Lower leg skin (tissue), 3 donors: ENCODE data around the gene RMI2.

Source experiments
- POLR2A ChIP-seq, 2 donors: fragments of 450-650 bp; IDR thresholded peaks; one replicate each; pipeline ENCODE4 v1.6.1; 2016 to 2017; ENCODE audit warnings: antibody characterized with exemption in 2 of 2, mild to moderate bottlenecking in 1 of 2, moderate library complexity in 1 of 2
- TF ChIP-seq, protein P1 (sequence below), 3 donors: fragments of 450-650 bp; IDR thresholded peaks; one replicate each; pipeline ENCODE4 v1.5.1; 2016; ENCODE audit warnings: antibody characterized with exemption in 3 of 3, mild to moderate bottlenecking in 3 of 3, moderate library complexity in 2 of 3

DNA sequence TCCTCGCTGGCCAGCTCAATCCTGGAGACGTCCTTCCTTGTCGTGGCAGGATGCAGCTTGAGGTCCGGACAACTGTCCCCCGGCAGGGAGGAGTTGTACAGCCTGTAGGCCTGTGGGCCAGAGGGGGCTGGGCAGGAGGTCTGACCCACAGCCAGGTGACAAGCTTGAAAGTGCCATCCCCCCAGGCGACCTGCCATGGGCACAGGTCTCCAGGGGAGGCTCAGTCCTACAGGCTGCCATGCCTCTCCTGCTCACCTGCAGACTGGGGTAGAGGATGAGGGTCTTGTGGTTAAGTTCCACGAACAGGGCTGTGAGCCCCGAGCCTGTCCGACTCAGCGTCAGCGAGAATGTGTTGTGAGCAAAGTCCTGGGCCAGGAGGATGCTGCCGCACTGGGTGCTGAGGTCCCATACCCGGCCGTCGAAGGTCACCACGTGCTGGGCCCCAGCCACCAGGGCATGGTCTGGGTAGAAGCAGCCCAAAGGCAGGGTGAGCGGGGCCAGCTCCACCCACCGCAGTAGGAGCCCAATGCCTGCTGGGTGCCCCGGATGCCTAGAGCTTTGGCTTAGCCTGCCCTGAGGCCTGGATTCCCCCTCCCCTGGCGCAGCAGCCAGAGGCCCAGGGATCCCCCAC is 39.8 kb downstream of the RMI2 start:
- TF ChIP-seq, protein P1, sequence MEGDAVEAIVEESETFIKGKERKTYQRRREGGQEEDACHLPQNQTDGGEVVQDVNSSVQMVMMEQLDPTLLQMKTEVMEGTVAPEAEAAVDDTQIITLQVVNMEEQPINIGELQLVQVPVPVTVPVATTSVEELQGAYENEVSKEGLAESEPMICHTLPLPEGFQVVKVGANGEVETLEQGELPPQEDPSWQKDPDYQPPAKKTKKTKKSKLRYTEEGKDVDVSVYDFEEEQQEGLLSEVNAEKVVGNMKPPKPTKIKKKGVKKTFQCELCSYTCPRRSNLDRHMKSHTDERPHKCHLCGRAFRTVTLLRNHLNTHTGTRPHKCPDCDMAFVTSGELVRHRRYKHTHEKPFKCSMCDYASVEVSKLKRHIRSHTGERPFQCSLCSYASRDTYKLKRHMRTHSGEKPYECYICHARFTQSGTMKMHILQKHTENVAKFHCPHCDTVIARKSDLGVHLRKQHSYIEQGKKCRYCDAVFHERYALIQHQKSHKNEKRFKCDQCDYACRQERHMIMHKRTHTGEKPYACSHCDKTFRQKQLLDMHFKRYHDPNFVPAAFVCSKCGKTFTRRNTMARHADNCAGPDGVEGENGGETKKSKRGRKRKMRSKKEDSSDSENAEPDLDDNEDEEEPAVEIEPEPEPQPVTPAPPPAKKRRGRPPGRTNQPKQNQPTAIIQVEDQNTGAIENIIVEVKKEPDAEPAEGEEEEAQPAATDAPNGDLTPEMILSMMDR (IDR thresholded peaks at IDR 0.05): no peak
- TF ChIP-seq POLR2A (IDR thresholded peaks at IDR 0.05): no peak
